OCI-LY1 (cell line): ENCODE data around the gene SHFL.

ENCODE experiments used
- H2AFZ ChIP-seq: fragments of 200-600 bp; sonication (generic), shearing (Covaris generic); 2 replicates; pipeline ENCODE4 v1.6.0; 2014; ENCODE audit warnings: antibody characterized with exemption, mild to moderate bottlenecking, low read length
- H3F3A ChIP-seq: fragments of 200-600 bp; sonication (generic), shearing (Covaris generic); 2 replicates; pipeline ENCODE4 v1.6.0; 2014; ENCODE audit warnings: mild to moderate bottlenecking, antibody characterized with exemption, low read length, moderate library complexity; ENCODE audit not compliant: insufficient read depth
- H3K27ac ChIP-seq: fragments of 200-600 bp; sonication (generic); 2 replicates; pipeline ENCODE4 v1.5.1; 2014; ENCODE audit warnings: low read length, mixed run types, mild to moderate bottlenecking, low read depth; ENCODE audit not compliant: poor library complexity, severe bottlenecking
- H3K27me3 ChIP-seq: fragments of 200-600 bp; sonication (generic); 2 replicates; pipeline ENCODE4 v1.6.0; 2014; ENCODE audit warnings: antibody characterized with exemption, mild to moderate bottlenecking, low read length, moderate library complexity; ENCODE audit not compliant: insufficient read depth
- H3K36me3 ChIP-seq: fragments of 200-600 bp; sonication (generic); 2 replicates; pipeline ENCODE4 v1.6.1; 2014; ENCODE audit warnings: mild to moderate bottlenecking, antibody characterized with exemption, low read length, moderate library complexity, mixed read lengths; ENCODE audit not compliant: insufficient read depth
- H3K4me1 ChIP-seq: fragments of 200-600 bp; sonication (generic); 2 replicates; pipeline ENCODE4 v1.5.1; 2014; ENCODE audit warnings: mild to moderate bottlenecking, low read length, moderate library complexity; ENCODE audit not compliant: insufficient read depth, severe bottlenecking
- H3K4me2 ChIP-seq: fragments of 200-600 bp; sonication (generic), shearing (Covaris generic); 2 replicates; pipeline ENCODE4 v1.6.1; 2014; ENCODE audit warnings: low read length
- H3K4me3 ChIP-seq: fragments of 200-600 bp; sonication (generic); 2 replicates; pipeline ENCODE4 v1.5.1; 2014; ENCODE audit warnings: low read length, low read depth, mild to moderate bottlenecking, mixed read lengths; ENCODE audit not compliant: poor library complexity, severe bottlenecking
- H3K79me2 ChIP-seq: fragments of 200-600 bp; shearing (Covaris generic); 2 replicates; pipeline ENCODE4 v1.6.1; 2016; ENCODE audit warnings: mixed run types, low read length, mixed read lengths; ENCODE audit not compliant: insufficient read depth
- H3K9ac ChIP-seq: fragments of 200-600 bp; sonication (generic), shearing (Covaris generic); 2 replicates; pipeline ENCODE4 v1.6.1; 2014; ENCODE audit warnings: mild to moderate bottlenecking, low read length, mixed read lengths
- H3K9me2 ChIP-seq: fragments of 200-600 bp; sonication (generic), shearing (Covaris generic); 2 replicates; pipeline ENCODE4 v1.6.1; 2014; ENCODE audit warnings: low read depth, mild to moderate bottlenecking, low read length, mixed read lengths
- H3K9me3 ChIP-seq: fragments of 200-600 bp; shearing (Covaris generic); 2 replicates; pipeline ENCODE4 v1.6.1; 2014; ENCODE audit warnings: low read length, mixed read lengths
- H4K20me1 ChIP-seq: fragments of 200-600 bp; sonication (generic), shearing (Covaris generic); 2 replicates; pipeline ENCODE4 v1.6.0; 2016; ENCODE audit warnings: mild to moderate bottlenecking, low read length; ENCODE audit not compliant: insufficient read depth
- EZH2 ChIP-seq: fragments of 200-600 bp; sonication (generic), shearing (Covaris generic); IDR thresholded peaks from 2 replicates; pipeline ENCODE4 v1.8.0; 2017; ENCODE audit warnings: borderline replicate concordance, mixed run types, mild to moderate bottlenecking, antibody characterized with exemption, low read length, moderate library complexity, mixed read lengths
- TF ChIP-seq, protein P1 (sequence below): fragments of 200-600 bp; sonication (generic), shearing (Covaris generic); IDR thresholded peaks from 2 replicates; pipeline ENCODE4 v1.5.1; 2017; ENCODE audit warnings: mild to moderate bottlenecking, antibody characterized with exemption, low read length, moderate library complexity, mixed read lengths

The SHFL gene

DNA sequence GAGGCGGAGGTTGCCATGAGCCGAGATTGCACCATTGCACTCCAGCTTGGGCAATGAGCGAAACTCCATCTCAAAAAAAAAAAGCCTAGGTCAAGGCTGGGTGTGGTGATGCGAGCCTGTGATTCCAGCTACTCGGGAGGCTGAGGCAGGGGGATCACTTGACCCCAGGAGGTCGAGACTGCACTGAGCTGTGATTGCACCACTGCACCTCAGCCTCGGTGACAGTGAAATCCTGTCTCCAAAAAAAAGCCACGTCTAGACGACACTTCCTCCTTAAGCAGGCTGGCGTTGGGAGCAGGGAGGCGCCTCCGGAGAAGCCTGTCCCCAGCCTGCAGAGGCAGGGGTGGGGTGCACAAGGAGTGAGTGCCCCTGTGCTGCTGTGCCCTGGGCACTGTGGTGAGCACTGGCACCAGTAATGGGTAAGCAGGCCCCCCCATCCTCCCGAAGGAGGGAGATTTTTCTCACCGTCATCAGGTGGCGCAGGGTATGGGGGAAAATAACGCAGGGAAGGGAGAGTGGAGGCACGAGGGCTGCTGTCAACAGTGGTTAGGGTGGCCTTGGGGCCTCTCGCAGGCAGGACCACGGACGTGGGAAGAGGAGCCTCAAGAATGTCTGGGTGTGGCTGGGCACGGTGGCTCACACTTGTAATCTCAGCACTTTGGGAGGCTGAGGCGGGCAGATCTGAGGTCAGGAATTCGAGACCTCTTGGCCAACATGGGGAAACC lies 26.1 kb downstream of the SHFL start:
- H3K27me3 ChIP-seq, result no peaks in the 10 kb centered on the region
- no peaks in the 10 kb centered on the region for H3K9me2 ChIP-seq
- no peak overlapping the region for H2AFZ ChIP-seq
- no peak for TF ChIP-seq EZH2
- TF ChIP-seq, protein P1, sequence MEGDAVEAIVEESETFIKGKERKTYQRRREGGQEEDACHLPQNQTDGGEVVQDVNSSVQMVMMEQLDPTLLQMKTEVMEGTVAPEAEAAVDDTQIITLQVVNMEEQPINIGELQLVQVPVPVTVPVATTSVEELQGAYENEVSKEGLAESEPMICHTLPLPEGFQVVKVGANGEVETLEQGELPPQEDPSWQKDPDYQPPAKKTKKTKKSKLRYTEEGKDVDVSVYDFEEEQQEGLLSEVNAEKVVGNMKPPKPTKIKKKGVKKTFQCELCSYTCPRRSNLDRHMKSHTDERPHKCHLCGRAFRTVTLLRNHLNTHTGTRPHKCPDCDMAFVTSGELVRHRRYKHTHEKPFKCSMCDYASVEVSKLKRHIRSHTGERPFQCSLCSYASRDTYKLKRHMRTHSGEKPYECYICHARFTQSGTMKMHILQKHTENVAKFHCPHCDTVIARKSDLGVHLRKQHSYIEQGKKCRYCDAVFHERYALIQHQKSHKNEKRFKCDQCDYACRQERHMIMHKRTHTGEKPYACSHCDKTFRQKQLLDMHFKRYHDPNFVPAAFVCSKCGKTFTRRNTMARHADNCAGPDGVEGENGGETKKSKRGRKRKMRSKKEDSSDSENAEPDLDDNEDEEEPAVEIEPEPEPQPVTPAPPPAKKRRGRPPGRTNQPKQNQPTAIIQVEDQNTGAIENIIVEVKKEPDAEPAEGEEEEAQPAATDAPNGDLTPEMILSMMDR, result no peak
- H3K4me1 ChIP-seq, result peaks cover 73% of the 10 kb centered on the region
- peaks cover 85% of the 10 kb centered on the region for H3K36me3 ChIP-seq
- no peaks in the 10 kb centered on the region for H3K9me3 ChIP-seq
- no peak overlapping the region for H3K4me3 ChIP-seq
- H4K20me1 ChIP-seq, result no peaks in the 10 kb centered on the region
- H3K4me2 ChIP-seq, result peak overlapping the region; percentile 31; the same call in 1 of the 2 replicates
- peak overlapping the region; percentile 24; the same call in 1 of the 2 replicates for H3K9ac ChIP-seq
- H3F3A ChIP-seq, result peaks cover 14% of the 10 kb centered on the region; the same call in 1 of the 2 replicates
- H3K27ac ChIP-seq, result peak overlapping the region; percentile 89
- H3K79me2 ChIP-seq, result peaks cover 6% of the 10 kb centered on the region

GRCh38 chr19:10112895-10113591 lies 26.9 kb downstream of the SHFL start:
- peaks cover 65% of the 10 kb centered on the region for H3K4me1 ChIP-seq
- peaks cover 14% of the 10 kb centered on the region; the same call in 1 of the 2 replicates for H3F3A ChIP-seq
- no peak overlapping the region for H3K4me3 ChIP-seq
- no peak overlapping the region for H2AFZ ChIP-seq
- H3K4me2 ChIP-seq, result peak overlapping the region; percentile 31; the same call in 1 of the 2 replicates
- H3K9me2 ChIP-seq, result no peaks in the 10 kb centered on the region
- H3K27ac ChIP-seq, result peak overlapping the region; percentile 89
- peaks cover 84% of the 10 kb centered on the region for H3K36me3 ChIP-seq
- no peaks in the 10 kb centered on the region for H3K79me2 ChIP-seq
- no peak for TF ChIP-seq EZH2
- TF ChIP-seq, protein P1, result peak; percentile 86
- H3K27me3 ChIP-seq, result no peaks in the 10 kb centered on the region
- no peak overlapping the region; the same call in 1 of the 2 replicates for H3K9ac ChIP-seq
- H3K9me3 ChIP-seq, result no peaks in the 10 kb centered on the region
- H4K20me1 ChIP-seq, result no peaks in the 10 kb centered on the region

GRCh38 chr19:10113592-10113963 lies 27.5 kb downstream of the SHFL start:
- Histone ChIP-seq H3K9me2 (no peaks in the 10 kb centered on the region), H3K79me2 (no peaks in the 10 kb centered on the region), H3K4me3 (no peak overlapping the region), H2AFZ (no peak overlapping the region), H3K9ac (no peak overlapping the region; the same call in 1 of the 2 replicates), H3F3A (peaks cover 14% of the 10 kb centered on the region; the same call in 1 of the 2 replicates), H3K36me3 (peaks cover 84% of the 10 kb centered on the region), H3K27ac (peak overlapping the region; percentile 89), H3K4me1 (peaks cover 63% of the 10 kb centered on the region), H3K4me2 (peak overlapping the region; percentile 31; the same call in 1 of the 2 replicates), H3K27me3 (no peaks in the 10 kb centered on the region), H3K9me3 (no peaks in the 10 kb centered on the region), H4K20me1 (no peaks in the 10 kb centered on the region)
- TF ChIP-seq, protein P1, result no peak
- no peak for TF ChIP-seq EZH2
